ENCODE measurements around the gene SP100. TPM values are rescaled to one million over a fixed set of nuclear protein-coding genes. Genes with fewer than 3 reads are reported as not detected.
"Not testable (repeated sequence)": the region's sequence is repeated elsewhere in the genome, so short reads cannot be mapped to it uniquely, and the experiment has no call there.

Gene SP100
- total RNA-seq, 1 donor from 2014 or later: not detected

DNA sequence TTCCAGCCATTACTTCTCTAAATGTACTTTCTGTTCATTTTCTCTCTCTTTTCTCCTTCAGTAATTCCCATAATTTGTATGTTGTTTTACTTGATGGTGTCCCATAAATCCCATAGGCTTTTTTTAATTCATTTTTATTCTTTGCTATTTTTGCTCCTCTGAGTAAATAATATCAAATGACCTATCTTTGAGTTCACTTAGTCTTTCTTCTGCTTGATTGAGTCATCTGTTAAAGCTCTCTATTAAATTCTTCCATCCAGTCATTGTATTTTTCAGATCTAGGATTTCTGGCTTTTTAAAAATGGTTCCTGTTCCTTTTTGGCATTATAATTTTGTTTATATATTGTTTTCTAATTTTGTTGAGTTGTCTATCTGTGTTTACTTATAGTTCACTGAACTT lies 13.5 kb downstream of the SP100 start:
- TF ChIP-seq, protein P1, sequence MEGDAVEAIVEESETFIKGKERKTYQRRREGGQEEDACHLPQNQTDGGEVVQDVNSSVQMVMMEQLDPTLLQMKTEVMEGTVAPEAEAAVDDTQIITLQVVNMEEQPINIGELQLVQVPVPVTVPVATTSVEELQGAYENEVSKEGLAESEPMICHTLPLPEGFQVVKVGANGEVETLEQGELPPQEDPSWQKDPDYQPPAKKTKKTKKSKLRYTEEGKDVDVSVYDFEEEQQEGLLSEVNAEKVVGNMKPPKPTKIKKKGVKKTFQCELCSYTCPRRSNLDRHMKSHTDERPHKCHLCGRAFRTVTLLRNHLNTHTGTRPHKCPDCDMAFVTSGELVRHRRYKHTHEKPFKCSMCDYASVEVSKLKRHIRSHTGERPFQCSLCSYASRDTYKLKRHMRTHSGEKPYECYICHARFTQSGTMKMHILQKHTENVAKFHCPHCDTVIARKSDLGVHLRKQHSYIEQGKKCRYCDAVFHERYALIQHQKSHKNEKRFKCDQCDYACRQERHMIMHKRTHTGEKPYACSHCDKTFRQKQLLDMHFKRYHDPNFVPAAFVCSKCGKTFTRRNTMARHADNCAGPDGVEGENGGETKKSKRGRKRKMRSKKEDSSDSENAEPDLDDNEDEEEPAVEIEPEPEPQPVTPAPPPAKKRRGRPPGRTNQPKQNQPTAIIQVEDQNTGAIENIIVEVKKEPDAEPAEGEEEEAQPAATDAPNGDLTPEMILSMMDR (IDR thresholded peaks at IDR 0.05; ENCODE audit: partially characterized antibody, unreplicated experiment): no peak
- no peak overlapping the region for H3K4me3 Mint-ChIP-seq (ENCODE audit: unreplicated experiment)
- H3K36me3 Mint-ChIP-seq (ENCODE audit: unreplicated experiment): no peaks in the 10 kb centered on the region

DNA sequence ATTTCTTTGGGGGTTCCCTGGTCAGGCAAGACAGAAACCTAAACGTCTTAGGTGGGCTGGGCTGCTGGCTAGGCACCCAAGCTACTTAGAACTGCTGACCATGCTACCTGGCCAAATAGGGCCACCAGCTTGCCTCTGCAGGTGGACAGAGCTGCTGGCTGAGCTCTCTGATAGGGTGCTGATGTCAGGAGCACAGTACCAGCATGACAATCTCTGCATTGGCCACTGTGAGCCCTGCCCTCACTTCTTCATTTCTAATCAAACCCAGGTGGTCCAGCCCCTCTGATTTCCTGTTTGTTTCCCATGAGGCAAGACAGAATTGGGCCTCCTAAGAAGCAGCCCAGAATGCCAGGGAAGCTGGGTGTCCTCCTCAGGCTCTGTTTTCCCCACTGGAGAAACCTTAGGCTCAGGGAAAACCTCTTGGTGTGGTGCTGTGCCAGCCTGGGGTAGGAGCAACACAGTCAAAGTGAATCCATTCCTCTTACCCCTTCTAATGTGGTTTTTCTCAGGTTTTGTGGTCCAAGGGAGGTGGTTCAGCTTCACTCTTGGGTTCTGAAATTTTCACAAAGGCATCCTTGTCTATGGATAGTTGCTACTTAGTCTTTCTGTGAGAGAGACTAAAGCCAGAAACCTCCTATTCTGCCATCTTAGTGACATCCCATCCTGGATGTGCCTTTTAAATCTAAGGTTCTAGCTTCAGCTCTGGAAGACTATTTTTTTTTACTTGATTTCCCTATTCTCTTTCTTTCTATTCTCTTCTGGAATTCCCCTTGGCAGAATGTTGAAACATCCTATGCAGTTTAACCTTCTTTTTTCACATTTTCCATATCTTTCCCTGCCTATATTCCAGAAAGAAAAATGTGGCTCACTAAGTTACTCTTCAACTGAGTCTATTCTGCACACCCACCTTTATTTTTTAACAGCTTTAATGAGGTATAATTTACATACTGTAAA lies 15.2 kb downstream of the SP100 start:
- no peak for DNase-seq
- H3K9me3 Mint-ChIP-seq (ENCODE audit: unreplicated experiment): no peaks in the 10 kb centered on the region
- TF ChIP-seq, protein P1 (IDR thresholded peaks at IDR 0.05; ENCODE audit: partially characterized antibody, unreplicated experiment): no peak
- no peaks in the 10 kb centered on the region for H3K36me3 Mint-ChIP-seq (ENCODE audit: unreplicated experiment)
- H3K4me1 Mint-ChIP-seq (ENCODE audit: low read depth, unreplicated experiment): no peaks in the 10 kb centered on the region
- no peak overlapping the region for H3K27ac Mint-ChIP-seq (ENCODE audit: unreplicated experiment)
- no peaks in the 10 kb centered on the region for H3K27me3 Mint-ChIP-seq (ENCODE audit: unreplicated experiment)
- no peak overlapping the region for H3K4me3 Mint-ChIP-seq (ENCODE audit: unreplicated experiment)

More for the DNA sequence above, 13.5 kb downstream of the SP100 start:
- no peaks in the 10 kb centered on the region for H3K27me3 Mint-ChIP-seq (ENCODE audit: unreplicated experiment)
- DNase-seq: no peak
- H3K4me1 Mint-ChIP-seq (ENCODE audit: low read depth, unreplicated experiment): no peaks in the 10 kb centered on the region
- no peak overlapping the region for H3K27ac Mint-ChIP-seq (ENCODE audit: unreplicated experiment)
- H3K9me3 Mint-ChIP-seq (ENCODE audit: unreplicated experiment): no peaks in the 10 kb centered on the region

DNA sequence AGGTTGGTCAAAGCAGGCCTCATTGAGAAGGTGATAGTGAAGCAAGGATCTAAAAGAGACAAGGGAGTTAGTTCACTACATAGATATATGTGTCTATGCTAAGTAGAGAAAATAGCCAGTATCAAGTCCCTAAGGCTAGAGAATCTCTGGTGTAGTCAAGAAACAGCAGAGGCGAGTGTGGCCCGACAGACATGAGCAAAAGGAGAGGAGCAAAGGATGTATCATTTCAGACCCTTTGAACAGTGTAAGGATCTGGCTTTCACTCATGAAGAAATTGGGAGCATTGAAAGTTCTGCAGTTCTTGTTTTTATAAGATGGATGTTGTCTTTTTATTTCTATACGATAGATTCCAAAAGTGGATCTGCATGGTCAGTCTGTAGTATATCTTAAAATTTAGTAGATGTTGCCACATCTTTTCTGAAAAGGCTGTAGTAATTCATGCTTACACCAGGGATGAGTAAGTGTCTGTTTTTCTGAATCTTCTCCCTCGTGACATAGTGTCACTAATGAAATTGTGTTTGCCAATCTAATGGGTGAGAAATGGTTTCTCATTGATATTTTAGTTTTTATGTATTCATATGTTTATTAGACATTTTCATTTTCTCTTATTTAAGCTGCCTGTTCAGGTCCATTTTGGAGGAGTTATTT lies 18.8 kb downstream of the SP100 start:
- Mint-ChIP-seq H3K9me3 (ENCODE audit: unreplicated experiment) (no peaks in the 10 kb centered on the region), H3K27me3 (ENCODE audit: unreplicated experiment) (no peaks in the 10 kb centered on the region), H3K4me1 (ENCODE audit: low read depth, unreplicated experiment) (no peaks in the 10 kb centered on the region), H3K4me3 (ENCODE audit: unreplicated experiment) (no peak overlapping the region), H3K36me3 (ENCODE audit: unreplicated experiment) (no peaks in the 10 kb centered on the region), H3K27ac (ENCODE audit: unreplicated experiment) (no peak overlapping the region)
- TF ChIP-seq, protein P1 (IDR thresholded peaks at IDR 0.05; ENCODE audit: partially characterized antibody, unreplicated experiment): no peak
- DNase-seq: no peak

DNA sequence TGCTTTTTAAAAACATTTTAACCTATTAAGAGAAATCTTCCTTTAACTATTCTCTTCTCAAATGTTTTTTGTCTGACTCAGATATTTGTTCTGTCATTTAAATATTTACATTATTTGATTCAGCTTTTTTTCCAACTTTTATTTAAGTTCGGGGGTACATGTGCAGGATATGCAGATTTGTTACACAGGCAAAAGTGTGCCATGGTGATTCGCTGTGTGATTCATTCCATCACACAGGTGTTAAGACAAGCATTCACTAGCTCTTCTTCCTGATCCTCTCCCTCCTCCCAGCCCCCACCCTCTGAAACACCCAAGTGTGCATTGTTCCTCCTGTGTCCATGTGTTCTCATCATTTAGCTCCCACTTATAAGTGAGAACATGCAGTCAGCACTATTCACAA lies 19.4 kb downstream of the SP100 start:
- TF ChIP-seq, protein P1 (IDR thresholded peaks at IDR 0.05; ENCODE audit: partially characterized antibody, unreplicated experiment): no peak
- no peaks in the 10 kb centered on the region for H3K36me3 Mint-ChIP-seq (ENCODE audit: unreplicated experiment)
- H3K4me1 Mint-ChIP-seq (ENCODE audit: low read depth, unreplicated experiment): no peaks in the 10 kb centered on the region
- H3K27ac Mint-ChIP-seq (ENCODE audit: unreplicated experiment): no peak overlapping the region
- H3K9me3 Mint-ChIP-seq (ENCODE audit: unreplicated experiment): no peaks in the 10 kb centered on the region
- H3K27me3 Mint-ChIP-seq (ENCODE audit: unreplicated experiment): no peaks in the 10 kb centered on the region
- no peak overlapping the region for H3K4me3 Mint-ChIP-seq (ENCODE audit: unreplicated experiment)
- no peak for DNase-seq

DNA sequence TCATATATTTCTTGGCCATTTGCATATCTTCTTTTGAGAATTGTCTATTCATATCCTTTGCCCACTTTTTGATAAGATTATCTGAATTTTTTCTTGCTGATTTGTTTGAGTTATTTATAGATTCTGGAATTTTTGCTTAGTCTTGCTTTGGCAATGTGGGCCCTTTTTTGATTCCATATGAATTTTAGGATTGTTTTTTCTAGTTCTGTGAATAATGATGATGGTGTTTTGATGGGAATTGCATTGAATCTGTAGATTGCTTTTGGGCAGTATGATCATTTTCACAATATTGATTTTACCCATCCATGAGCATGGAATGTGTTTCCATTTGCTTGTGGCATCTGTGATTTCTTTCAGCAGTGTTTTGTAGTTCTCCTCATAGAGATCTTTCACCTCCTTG lies 23.1 kb downstream of the SP100 start:
- H3K9me3 Mint-ChIP-seq (ENCODE audit: unreplicated experiment); H3K36me3 Mint-ChIP-seq (ENCODE audit: unreplicated experiment): not testable (repeated sequence)

More for the DNA sequence above, 23.1 kb downstream of the SP100 start:
- not testable (repeated sequence) for DNase-seq; H3K27me3 Mint-ChIP-seq (ENCODE audit: unreplicated experiment); H3K4me3 Mint-ChIP-seq (ENCODE audit: unreplicated experiment); H3K27ac Mint-ChIP-seq (ENCODE audit: unreplicated experiment); H3K4me1 Mint-ChIP-seq (ENCODE audit: low read depth, unreplicated experiment)

All from glutamatergic neuron (in vitro differentiated cells).